ENCODE measurements around the gene HOXD9. TPM values are rescaled to one million over a fixed set of nuclear protein-coding genes. Genes with fewer than 3 reads are reported as not detected.

Gene HOXD9
- polyA plus RNA-seq, 1 of the 3 experiments (the other 2 are of a cell fraction), result 4.8 TPM

- TF ChIP-seq SIN3A (IDR thresholded peaks at IDR 0.05; ENCODE audit: borderline replicate concordance, low read depth, low read length) (no peak), RAD21 (IDR thresholded peaks at IDR 0.05; ENCODE audit: low read length) (no peak), NFIC (IDR thresholded peaks at IDR 0.05; ENCODE audit: borderline replicate concordance) (no peak), USF2 (IDR thresholded peaks at IDR 0.05; ENCODE audit: borderline replicate concordance, low read depth, low read length) (no peak), RFX5 (IDR thresholded peaks at IDR 0.05; ENCODE audit: low read length) (no peak), EZH2phosphoT487 (IDR thresholded peaks at IDR 0.05; ENCODE audit: borderline replicate concordance, low read depth) (no peak), USF1 (IDR thresholded peaks at IDR 0.05; ENCODE audit: borderline replicate concordance, low read depth) (no peak), CHD2 (IDR thresholded peaks at IDR 0.05; ENCODE audit: low read length, partially characterized antibody) (no peak), YY1 (IDR thresholded peaks at IDR 0.05; ENCODE audit: low read depth) (no peak), IRF3 (IDR thresholded peaks at IDR 0.05; ENCODE audit: low read depth, low read length) (no peak), MAX (IDR thresholded peaks at IDR 0.05; ENCODE audit: low read depth) (no peak), POLR2AphosphoS5 (IDR thresholded peaks at IDR 0.05; ENCODE audit: low read depth, low read length) (no peak), TEAD4 (IDR thresholded peaks at IDR 0.05; ENCODE audit: borderline replicate concordance, insufficient read depth) (no peak), TCF12 (IDR thresholded peaks at IDR 0.05) (no peak), FOSL2 (IDR thresholded peaks at IDR 0.05; ENCODE audit: borderline replicate concordance, low read depth) (no peak)
- H3K79me2 ChIP-seq (ENCODE audit: insufficient read depth), result no peaks in the 10 kb centered on the region
- WGBS (ENCODE audit: low lambda C conversion rate), result 43% methylated on average over 16 of the region's 16 CpGs
- H3K9me2 ChIP-seq, result no peaks in the 10 kb centered on the region
- no peak overlapping the region for H3K9ac ChIP-seq
- H3K4me3 ChIP-seq (ENCODE audit: low read depth in 2 of 2, low read length in 1 of 2), result no peak overlapping the region; a peak in 1 of 4 replicates
- no peaks in the 10 kb centered on the region for H3K36me3 ChIP-seq (replicated peaks in 1 of 2; ENCODE audit: control insufficient read depth in 1 of 2, insufficient read depth in 2 of 2, low read length in 1 of 2)
- H3F3A ChIP-seq (replicated peaks; ENCODE audit: insufficient read depth), result no peaks in the 10 kb centered on the region
- no peaks in the 10 kb centered on the region for H3K9me3 ChIP-seq
- peaks cover 94% of the 10 kb centered on the region for H3K27me3 ChIP-seq (ENCODE audit: insufficient read depth)
- no peaks in the 10 kb centered on the region for H4K20me1 ChIP-seq (ENCODE audit: insufficient read depth)
- peaks cover 0 to 25% of the 10 kb centered on the region in 2 experiments; a peak in 2 of 4 replicates for H3K4me1 ChIP-seq (ENCODE audit: control insufficient read depth in 1 of 2, insufficient read depth in 2 of 2, low read depth in 1 of 2, low read length in 1 of 2)
- H3K4me2 ChIP-seq, result peak overlapping the region; percentile 81
- no peak for DNase-seq
- no peak overlapping the region for H3K27ac ChIP-seq (ENCODE audit: low read depth in 2 of 2, low read length in 1 of 2)
- POLR2A ChIA-PET, result no interaction called here
- CTCF ChIA-PET, result interaction anchor here (0.7 to 13.5 kb wide), 41 partner anchors 8 to 1399 kb away, joined by 3 to 264 read pairs (median 6); partner anchors contain the start of genes EVX2, HOXD10, HOXD11 and HOXD9
- no peak overlapping the region for H2AFZ ChIP-seq (ENCODE audit: low read depth)
Observed at GRCh38 chr2:176096243-176096985, 26.1 kb upstream of the HOXD9 start.
